HG03045 (cell line): ENCODE measurements around the gene B3GNT9.
A peak's percentile ranks its signal among the peaks of the same experiment; 100 is the strongest.

Source experiments
- ATAC-seq: cut with Tn5 transposase; IDR thresholded peaks from one replicate; pipeline ENCODE4 v1.9.1; 2021; ENCODE audit warnings: mild to moderate bottlenecking, moderate library complexity; ENCODE audit not compliant: unreplicated experiment

The B3GNT9 gene

DNA sequence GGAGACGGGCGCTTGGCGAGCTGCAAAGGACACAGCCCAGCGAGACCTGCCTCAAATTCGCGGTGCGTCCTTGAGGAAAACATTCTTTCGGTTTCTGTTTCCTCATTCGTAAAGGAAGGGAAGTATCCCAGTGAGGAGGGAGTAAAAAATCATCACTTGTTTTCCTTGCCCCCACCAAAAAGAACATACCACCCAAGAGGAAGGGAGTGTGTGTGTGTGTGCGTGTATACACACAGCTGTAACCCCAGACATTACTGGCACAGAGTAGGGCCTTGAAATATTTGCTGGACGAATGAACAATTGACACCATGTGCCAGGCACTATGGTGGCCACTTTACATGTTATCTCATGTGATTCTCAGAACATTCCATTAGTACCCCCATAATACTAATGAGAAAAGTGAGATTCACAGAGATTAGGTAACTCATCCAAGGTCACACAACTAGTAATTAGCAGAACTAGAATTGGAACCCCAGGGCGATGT, 34.9 kb upstream of the B3GNT9 start:
- no peak for ATAC-seq

DNA sequence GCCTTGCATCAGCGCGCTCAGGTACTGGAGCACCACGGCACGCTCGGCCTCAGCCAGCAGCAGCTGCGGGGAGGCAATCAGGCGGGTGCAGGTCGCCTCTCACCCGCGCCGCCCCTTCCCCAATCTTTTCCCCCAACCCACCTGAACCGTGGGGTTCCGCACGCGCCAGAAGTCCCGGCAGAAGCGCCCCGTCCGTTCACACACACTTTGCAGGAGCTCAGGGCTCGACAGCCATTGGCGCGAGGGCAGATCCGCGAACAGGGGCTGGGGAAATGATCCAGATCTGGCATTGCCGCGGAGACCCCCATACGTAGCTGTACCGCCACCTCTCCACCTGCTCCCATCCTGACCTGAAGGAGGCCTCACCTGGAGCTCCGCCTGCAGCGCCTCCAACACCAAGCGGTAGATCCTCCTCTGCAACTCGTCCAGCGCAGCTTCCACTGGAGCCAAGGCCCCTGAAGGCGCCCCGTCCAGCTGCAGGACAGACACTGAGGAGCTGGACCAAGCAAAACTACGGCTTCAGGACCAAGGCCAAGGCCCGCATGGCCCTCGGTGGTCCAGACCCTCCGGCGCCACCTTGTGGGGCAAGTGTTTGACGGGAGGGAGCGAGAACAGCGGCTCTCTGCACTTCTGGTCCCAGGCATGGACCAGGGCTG, 34.3 kb upstream of the B3GNT9 start:
- no peak for ATAC-seq

GRCh38 chr16:67184453-67184994, 33.7 kb upstream of the B3GNT9 start:
- ATAC-seq, result no peak

- ATAC-seq, result peak; percentile 90
Observed at GRCh38 chr16:67183627-67184452, 33.0 kb upstream of the B3GNT9 start, which contains the start of gene MATCAP1. TSS of gene MATCAP1 (minus strand) at chr16:67183963. CDS start at chr16:67180610, 3,353 bp downstream.

DNA sequence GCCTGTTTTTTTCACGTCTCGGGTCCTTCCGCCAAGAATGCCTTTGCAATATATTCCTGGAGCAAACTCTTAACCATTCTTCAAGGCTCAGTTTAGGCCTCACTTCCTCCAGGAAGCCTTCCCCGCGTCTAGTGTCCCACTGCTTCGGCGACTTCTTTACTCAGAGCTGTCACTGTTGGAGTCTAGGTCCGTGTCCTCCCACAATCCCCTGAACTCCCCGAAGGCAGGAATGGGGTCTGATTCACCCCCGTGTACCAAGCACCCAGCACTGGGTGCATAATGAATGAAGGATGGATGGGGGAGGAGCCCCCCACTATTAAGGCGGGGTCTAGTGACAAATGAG, 32.5 kb upstream of the B3GNT9 start:
- ATAC-seq, result no peak

DNA sequence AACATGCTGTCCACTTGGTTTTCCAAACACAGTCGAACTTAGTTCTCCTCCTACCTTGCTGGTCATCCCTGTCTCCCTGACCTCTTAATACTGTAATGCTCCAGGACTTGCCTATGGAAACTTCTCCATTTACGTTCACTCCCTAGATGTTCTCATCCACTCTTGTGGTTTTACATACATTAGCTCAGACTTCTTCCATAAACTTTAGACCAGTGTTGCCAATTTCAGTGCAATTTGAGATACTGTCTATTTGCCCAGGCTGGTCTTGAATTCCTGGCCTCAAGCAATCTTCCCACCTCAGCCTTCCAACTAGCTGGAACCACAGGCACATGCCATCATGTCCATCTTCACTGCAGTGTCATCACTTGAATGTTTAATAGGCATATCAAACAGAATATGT, 31.5 kb upstream of the B3GNT9 start:
- no peak for ATAC-seq

GRCh38 chr16:67181346-67181745, 30.5 kb upstream of the B3GNT9 start:
- ATAC-seq, result no peak

GRCh38 chr16:67180166-67180565, 29.4 kb upstream of the B3GNT9 start:
- no peak for ATAC-seq

DNA sequence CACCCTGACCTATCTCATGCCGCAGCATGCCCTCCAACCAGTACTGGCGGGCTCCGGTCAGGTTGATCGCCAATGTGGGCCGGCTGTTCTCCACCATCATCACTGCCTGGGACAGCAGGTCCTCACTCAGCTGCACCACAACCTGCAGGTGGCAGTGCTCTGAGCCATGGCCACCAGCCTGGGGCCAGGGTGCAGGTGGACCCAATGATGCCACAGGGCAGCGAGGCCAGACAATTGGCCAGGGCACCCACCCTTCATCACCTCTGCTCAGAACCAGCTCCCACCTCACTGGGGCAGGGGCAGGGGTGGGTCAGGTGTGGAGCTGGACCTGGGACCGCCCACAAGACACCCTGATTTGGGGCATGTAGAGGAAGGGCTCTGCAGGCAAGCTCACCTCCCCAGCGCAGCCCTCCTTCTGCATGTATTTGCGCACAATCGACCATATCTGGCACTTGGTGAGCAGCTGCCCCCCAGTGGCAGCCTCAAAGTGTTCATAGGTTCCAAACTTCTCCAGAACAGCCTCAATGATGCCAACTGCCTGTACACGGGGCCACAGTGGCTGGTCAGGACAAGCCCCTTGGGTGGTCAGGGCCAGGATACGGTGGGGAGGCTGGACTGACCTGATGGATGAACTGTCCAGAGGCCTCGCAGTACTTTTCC, 28.8 kb upstream of the B3GNT9 start:
- no peak for ATAC-seq

DNA sequence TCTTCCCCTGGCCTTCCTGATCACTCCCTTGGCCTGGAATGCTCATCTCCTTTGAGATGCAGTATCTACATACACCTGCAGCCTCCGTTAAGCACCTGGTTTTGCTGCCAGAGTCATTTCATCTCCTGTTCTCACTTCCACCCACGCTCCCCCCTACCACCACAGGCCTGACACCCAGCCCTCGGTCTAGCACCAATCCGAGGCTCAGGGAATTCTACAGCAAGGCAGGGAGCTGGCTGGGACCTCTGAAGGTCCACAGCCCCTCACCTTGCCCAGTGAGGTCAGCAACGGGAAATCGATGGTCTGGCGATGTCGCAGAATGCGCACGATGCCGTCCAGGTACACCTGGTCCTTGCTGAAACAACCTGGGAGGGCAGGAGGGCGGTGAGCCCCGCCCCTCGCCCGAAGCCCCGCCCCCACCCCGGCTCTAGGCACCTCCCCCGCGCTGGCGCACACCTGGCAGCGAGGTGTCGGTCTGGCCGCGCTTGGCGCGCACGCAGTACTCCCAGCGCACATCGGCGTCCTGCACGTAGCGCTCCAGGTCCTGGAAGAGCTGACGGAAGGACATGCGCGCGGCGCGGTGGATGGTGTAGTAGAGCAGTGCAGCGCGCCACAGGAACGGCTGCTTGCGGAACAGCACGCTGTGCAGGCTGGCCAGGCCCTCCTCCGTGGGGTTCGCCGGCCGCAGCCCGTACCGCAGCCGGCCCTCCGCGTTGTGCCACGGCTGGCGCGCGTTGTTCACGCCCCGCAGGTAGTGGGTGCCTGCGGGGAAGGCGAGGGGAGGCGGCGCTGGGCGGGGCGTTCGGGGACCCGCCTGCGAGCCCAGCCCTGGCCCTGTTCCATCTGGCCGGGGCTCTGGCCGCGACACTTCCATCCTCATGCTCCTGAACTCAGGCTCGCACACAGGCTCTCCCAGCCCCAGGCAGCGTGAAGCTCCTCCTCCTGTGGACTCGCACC, 27.2 kb upstream of the B3GNT9 start:
- ATAC-seq, result no peak

- no peak for ATAC-seq
Observed at GRCh38 chr16:67176662-67177061, 25.9 kb upstream of the B3GNT9 start.

DNA sequence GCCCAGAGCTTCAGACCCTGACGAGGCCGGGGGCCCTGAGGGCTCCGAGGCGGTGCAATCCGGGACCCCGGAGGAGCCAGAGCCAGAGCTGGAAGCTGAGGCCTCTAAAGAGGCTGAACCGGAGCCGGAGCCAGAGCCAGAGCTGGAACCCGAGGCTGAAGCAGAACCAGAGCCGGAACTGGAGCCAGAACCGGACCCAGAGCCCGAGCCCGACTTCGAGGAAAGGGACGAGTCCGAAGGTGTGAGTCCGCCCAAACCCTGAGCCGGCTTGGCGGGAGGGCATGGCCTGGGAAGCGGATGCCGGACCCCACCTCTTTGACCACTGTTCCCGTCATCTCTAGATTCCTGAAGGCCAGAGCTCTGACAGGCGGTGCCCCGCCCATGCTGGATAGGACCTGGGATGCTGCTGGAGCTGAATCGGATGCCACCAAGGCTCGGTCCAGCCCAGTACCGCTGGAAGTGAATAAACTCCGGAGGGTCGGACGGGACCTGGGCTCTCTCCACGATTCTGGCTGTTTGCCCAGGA, 24.0 kb upstream of the B3GNT9 start:
- no peak for ATAC-seq

- ATAC-seq, result peak; percentile 26
Observed at GRCh38 chr16:67173808-67174705, 23.3 kb upstream of the B3GNT9 start.

DNA sequence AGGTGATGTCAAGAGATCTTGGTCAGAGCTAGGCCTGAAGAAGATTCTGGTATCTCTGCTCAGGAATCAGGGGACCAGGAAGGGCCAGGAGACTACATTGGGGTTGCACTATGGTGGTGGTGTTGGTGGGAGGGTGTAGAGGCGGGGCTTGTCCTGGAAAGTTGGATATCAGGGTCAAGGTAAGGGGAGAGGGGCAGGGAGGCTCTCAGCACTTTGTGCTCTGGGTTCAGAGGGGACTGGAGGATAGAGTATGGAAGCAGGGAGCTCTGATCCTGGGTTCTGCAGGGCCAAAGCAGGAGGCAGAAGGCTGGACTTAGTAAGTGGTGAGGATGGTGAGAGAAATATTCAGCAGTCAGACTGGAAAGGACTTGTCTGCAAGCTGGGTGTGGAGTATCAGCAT, 22.5 kb upstream of the B3GNT9 start:
- ATAC-seq, result no peak

GRCh38 chr16:67170949-67171649, 20.3 kb upstream of the B3GNT9 start:
- ATAC-seq, result peak; percentile 8

- ATAC-seq, result peak; percentile 52
Observed at GRCh38 chr16:67170168-67170948, 19.6 kb upstream of the B3GNT9 start, which contains the start of gene NOL3. TSS of gene NOL3 (plus strand) at chr16:67170538.

DNA sequence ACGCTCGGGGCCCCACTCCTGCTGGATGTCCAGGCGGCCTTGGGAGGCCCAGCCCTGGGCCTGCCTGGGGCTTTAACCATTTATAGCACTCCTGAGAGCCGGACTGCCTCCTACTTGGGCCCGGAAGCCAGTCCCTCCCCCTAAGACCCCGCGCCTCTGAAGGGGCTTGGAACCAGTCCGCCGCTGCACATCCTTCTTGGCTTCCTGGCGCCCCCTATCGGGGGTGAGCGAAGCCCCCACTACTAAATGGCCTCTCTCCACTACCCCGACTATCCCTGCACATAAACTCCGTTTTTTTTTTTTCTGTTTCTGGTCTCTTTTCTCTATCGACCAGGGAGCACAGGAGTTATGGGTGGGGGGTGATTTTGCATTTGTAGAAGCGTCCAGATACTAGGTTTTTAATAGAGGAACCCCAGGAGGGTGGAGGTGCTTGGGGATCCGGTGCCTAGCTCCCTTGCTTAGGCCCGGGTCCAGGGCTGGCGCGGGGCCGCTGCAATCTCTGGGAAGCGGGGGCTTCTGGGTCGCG, 18.9 kb upstream of the B3GNT9 start:
- no peak for ATAC-seq
